H1 (cell line): ENCODE data around the gene PLEKHG4. TPM values are rescaled to one million over a fixed set of nuclear protein-coding genes. Genes with fewer than 3 reads are reported as not detected.

Source experiments
- CTCF ChIA-PET: fragments of 300-600 bp; sonication (Branson Sonifier 250); formaldehyde crosslinking; loops from one replicate; lab custom pipeline; 2021; ENCODE audit not compliant: partially characterized antibody; lab: Charles Lee
- POLR2A ChIA-PET: fragments of 300-600 bp; sonication (Branson Sonifier 250); formaldehyde crosslinking; loops from one replicate; lab custom pipeline; 2021; ENCODE audit warnings: inconsistent platforms; ENCODE audit not compliant: partially characterized antibody; lab: Charles Lee
- DNase-seq, 2 experiments: peaks; one replicate each; pipeline versions ENCODE4 v3.0.0 to v3.0.0-alpha.2; 2010 to 2022; ENCODE audit warnings: low spot score in 2 of 2, low read depth in 1 of 2, mixed read lengths in 1 of 2
- FAIRE-seq: peaks from 2 replicates; lab custom pipeline; 2011; peaks lifted over from hg19 to GRCh38; lab: Jason Lieb, UNC
- H2AFZ ChIP-seq: 2 replicates; pipeline ENCODE4 v1.8.1; 2012; ENCODE audit warnings: low read length, inconsistent platforms
- H2AK5ac ChIP-seq: 2 replicates; pipeline ENCODE4 v1.6.1; 2013; ENCODE audit warnings: low read depth, low read length
- H2BK120ac ChIP-seq: replicated peaks from 2 replicates; pipeline ENCODE3; 2013; ENCODE audit warnings: low read depth, low read length, inconsistent platforms
- H2BK12ac ChIP-seq: 2 replicates; pipeline ENCODE4 v1.6.1; 2013; ENCODE audit warnings: low read depth, low read length
- H2BK15ac ChIP-seq: 2 replicates; pipeline ENCODE4 v1.6.1; 2013; ENCODE audit warnings: low read length
- H2BK20ac ChIP-seq: 2 replicates; pipeline ENCODE4 v1.6.1; 2013; ENCODE audit warnings: low read length
- H2BK5ac ChIP-seq: 2 replicates; pipeline ENCODE4 v1.6.1; 2013; ENCODE audit warnings: low read depth, low read length
- H3K14ac ChIP-seq: 2 replicates; pipeline ENCODE4 v1.6.1; 2013; ENCODE audit warnings: inconsistent platforms; ENCODE audit not compliant: insufficient read length
- H3K18ac ChIP-seq: 2 replicates; pipeline ENCODE4 v1.6.1; 2013; ENCODE audit warnings: low read length; ENCODE audit errors: extremely low read depth
- H3K23ac ChIP-seq: 2 replicates; pipeline ENCODE4 v1.6.1; 2013; ENCODE audit warnings: inconsistent platforms; ENCODE audit not compliant: insufficient read length
- H3K23me2 ChIP-seq: 2 replicates; pipeline ENCODE4 v1.6.1; 2013; ENCODE audit warnings: low read depth, low read length
- H3K27ac ChIP-seq: 2 replicates; pipeline ENCODE4 v1.6.1; 2011; ENCODE audit warnings: low read depth, low read length, inconsistent platforms
- H3K27me3 ChIP-seq, 4 experiments: replicated peaks in 1 of 4; 1 replicate in 1 of 4; 2 replicates in 3 of 4; pipeline versions ENCODE4 v1.6.1 to v1.8.1; 2011 to 2013; ENCODE audit warnings: low read length in 3 of 4, mild to moderate bottlenecking in 3 of 4, inconsistent platforms in 2 of 4, mixed read lengths in 2 of 4, moderate library complexity in 1 of 4; ENCODE audit not compliant: control insufficient read depth in 3 of 4, insufficient read depth in 3 of 4; ENCODE audit errors: extremely low read depth in 1 of 4
- H3K36me3 ChIP-seq, 4 experiments: 2 replicates each; pipeline versions ENCODE4 v1.6.1 to v1.8.1; 2011 to 2013; ENCODE audit warnings: mild to moderate bottlenecking in 4 of 4, low read length in 3 of 4, moderate library complexity in 2 of 4, control low read depth in 1 of 4, inconsistent platforms in 1 of 4; ENCODE audit not compliant: insufficient read depth in 4 of 4, control insufficient read depth in 2 of 4
- H3K4ac ChIP-seq: replicated peaks from 2 replicates; pipeline ENCODE3; 2013; ENCODE audit warnings: low read length, low read depth, mixed read lengths, inconsistent platforms; ENCODE audit not compliant: insufficient read length
- H3K4me1 ChIP-seq, 4 experiments: replicated peaks in 1 of 4; 1 replicate in 1 of 4; 2 replicates in 3 of 4; pipeline versions ENCODE4 v1.6.1 to v1.8.1; 2011 to 2013; ENCODE audit warnings: low read length in 3 of 4, inconsistent platforms in 2 of 4, mixed read lengths in 1 of 4; ENCODE audit not compliant: insufficient read depth in 4 of 4, control insufficient read depth in 3 of 4
- H3K4me2 ChIP-seq, 2 experiments: 2 replicates each; pipeline versions ENCODE4 v1.6.1 to v1.8.1; 2011 to 2013; ENCODE audit warnings: low read depth in 2 of 2, low read length in 2 of 2, control low read depth in 1 of 2, inconsistent platforms in 1 of 2, mild to moderate bottlenecking in 1 of 2; ENCODE audit not compliant: insufficient read depth in 1 of 2
- H3K4me3 ChIP-seq, 4 experiments: fragments of 200-600, 300-600 bp in 1 of 4; sonication (generic), shearing (Covaris generic), sonication (Bioruptor Twin) in 1 of 4; 2 replicates each; pipeline versions ENCODE4 v1.5.1 to v1.8.1; 2011 to 2016; ENCODE audit warnings: low read length in 4 of 4, low read depth in 3 of 4, control low read depth in 2 of 4, inconsistent platforms in 2 of 4, mild to moderate bottlenecking in 2 of 4, mixed read lengths in 1 of 4, moderate library complexity in 1 of 4; ENCODE audit not compliant: insufficient read depth in 2 of 4; ENCODE audit errors: extremely low read depth in 1 of 4
- H3K56ac ChIP-seq: replicated peaks from 2 replicates; pipeline ENCODE3; 2013; ENCODE audit warnings: low read depth, mild to moderate bottlenecking, mixed read lengths, low read length, inconsistent platforms; ENCODE audit not compliant: insufficient read length
- H3K79me1 ChIP-seq: 2 replicates; pipeline ENCODE4 v1.6.1; 2013; ENCODE audit warnings: low read depth, low read length, control low read depth
- H3K79me2 ChIP-seq, 2 experiments: 2 replicates each; pipeline versions ENCODE4 v1.6.1 to v1.8.1; 2012 to 2013; ENCODE audit warnings: low read length in 2 of 2, mild to moderate bottlenecking in 2 of 2, inconsistent platforms in 1 of 2; ENCODE audit not compliant: insufficient read depth in 2 of 2, control insufficient read depth in 1 of 2
- H3K9ac ChIP-seq, 4 experiments: replicated peaks in 1 of 4; 1 replicate in 1 of 4; 2 replicates in 3 of 4; pipeline versions ENCODE4 v1.6.1 to v1.8.1; 2011 to 2013; ENCODE audit warnings: low read depth in 3 of 4, low read length in 3 of 4, control low read depth in 2 of 4, mild to moderate bottlenecking in 2 of 4, moderate library complexity in 2 of 4, inconsistent platforms in 1 of 4; ENCODE audit errors: extremely low read depth in 1 of 4
- H3K9me3 ChIP-seq, 2 experiments: 2 replicates each; pipeline versions ENCODE4 v1.6.1 to v1.8.1; 2012 to 2013; ENCODE audit warnings: mild to moderate bottlenecking in 2 of 2, moderate library complexity in 2 of 2, control low read depth in 1 of 2, inconsistent platforms in 1 of 2, low read depth in 1 of 2, low read length in 1 of 2, mixed read lengths in 1 of 2; ENCODE audit not compliant: insufficient read depth in 2 of 2
- H4K20me1 ChIP-seq, 2 experiments: replicated peaks in 1 of 2; 2 replicates each; pipeline versions ENCODE3 to v1.8.1; 2011 to 2013; ENCODE audit warnings: inconsistent platforms in 2 of 2, low read length in 2 of 2, mild to moderate bottlenecking in 1 of 2; ENCODE audit not compliant: insufficient read depth in 2 of 2, control insufficient read depth in 1 of 2
- H4K5ac ChIP-seq: 2 replicates; pipeline ENCODE4 v1.6.1; 2013; ENCODE audit warnings: low read length, low read depth, mixed read lengths, inconsistent platforms; ENCODE audit not compliant: insufficient read length
- H4K8ac ChIP-seq: 2 replicates; pipeline ENCODE4 v1.8.0; 2013; ENCODE audit warnings: mild to moderate bottlenecking, moderate library complexity, low read length, inconsistent platforms; ENCODE audit not compliant: insufficient read depth; ENCODE audit errors: extremely low read depth
- H4K91ac ChIP-seq: replicated peaks from 2 replicates; pipeline ENCODE3; 2013; ENCODE audit warnings: low read length, mixed read lengths, inconsistent platforms; ENCODE audit not compliant: insufficient read length
- CREB1 ChIP-seq: IDR thresholded peaks from 2 replicates; pipeline ENCODE4 v1.6.1; 2012; ENCODE audit warnings: inconsistent platforms
- CTBP2 ChIP-seq: IDR thresholded peaks from 2 replicates; pipeline ENCODE4 v1.7.0; 2011; ENCODE audit warnings: borderline replicate concordance, mild to moderate bottlenecking, moderate library complexity, mixed read lengths, low read length; ENCODE audit not compliant: insufficient read depth, insufficient read length
- JUN ChIP-seq: IDR thresholded peaks from 2 replicates; pipeline ENCODE4 v1.6.1; 2011; ENCODE audit warnings: low read depth, mild to moderate bottlenecking, improper control_type of control experiment, low read length
- KDM5A ChIP-seq: fragments of 200-600 bp; IDR thresholded peaks from 2 replicates; pipeline ENCODE4 v1.7.1; 2012; ENCODE audit warnings: mild to moderate bottlenecking, low read length, inconsistent platforms, mixed read lengths
- NRF1 ChIP-seq: IDR thresholded peaks from 2 replicates; pipeline ENCODE4 v1.6.1; 2011; ENCODE audit warnings: mild to moderate bottlenecking, low read depth, low read length, improper control_type of control experiment
- POLR2AphosphoS5 ChIP-seq: IDR thresholded peaks from 2 replicates; pipeline ENCODE4 v1.6.1; 2011; ENCODE audit warnings: low read depth, low read length
- RAD21 ChIP-seq, 2 experiments: IDR thresholded peaks in 1 of 2; conservative IDR thresholded peaks in 1 of 2; 2 replicates each; pipeline ENCODE4 v1.6.1; 2011; ENCODE audit warnings: low read depth in 2 of 2, low read length in 2 of 2, improper control_type of control experiment in 1 of 2, inconsistent platforms in 1 of 2, mild to moderate bottlenecking in 1 of 2, moderate library complexity in 1 of 2
- RFX5 ChIP-seq: IDR thresholded peaks from 2 replicates; pipeline ENCODE4 v1.6.1; 2011; ENCODE audit warnings: low read depth, low read length, improper control_type of control experiment, borderline replicate concordance
- RNF2 ChIP-seq: fragments of 200-900, 300-1000 bp; sonication (generic); IDR thresholded peaks from 2 replicates; pipeline ENCODE4 v1.7.1; 2016; ENCODE audit warnings: borderline replicate concordance, low read depth, mild to moderate bottlenecking, antibody characterized with exemption, low read length; ENCODE audit not compliant: poor library complexity, severe bottlenecking; ENCODE audit errors: missing control alignments
- SIX5 ChIP-seq: IDR thresholded peaks from 2 replicates; pipeline ENCODE4 v1.6.1; 2011; ENCODE audit warnings: mild to moderate bottlenecking, low read depth, low read length
- SRF ChIP-seq: IDR thresholded peaks from 2 replicates; pipeline ENCODE4 v1.6.1; 2011; ENCODE audit warnings: mild to moderate bottlenecking, low read depth, low read length, moderate library complexity
- WGBS, 2 experiments: shearing (Covaris generic) in 1 of 2; methylation state at CpG; one replicate each; pipeline versions ENCODE4 v1.1.6 to v1.1.7; 2013 to 2015; ENCODE audit warnings: low lambda C conversion rate in 2 of 2, mixed read lengths in 2 of 2, inconsistent platforms in 1 of 2, low coverage in 1 of 2, missing lambda C conversion rate in 1 of 2; ENCODE audit not compliant: insufficient replicate concordance in 2 of 2, insufficient coverage in 1 of 2, insufficient read length in 1 of 2; ENCODE audit errors: extremely low coverage in 1 of 2, missing lambda C conversion rate in 1 of 2; 5-methylcytosine and 5-hydroxymethylcytosine counted together
- polyA plus RNA-seq, 7 experiments: library from polyadenylated mRNA; depleted of rRNA in 3 of 7; stranded (reverse) in 5 of 7; unstranded in 2 of 7; fragments of >200 nt in 5 of 7; fragments of 200-250 nt in 2 of 7; gene quantifications; 1 replicate in 5 of 7; 2 replicates in 1 of 7; 4 replicates in 1 of 7; pipeline versions ENCODE4 v1.2.1 to v1.2.3, GENCODE V29; 2011 to 2013; ENCODE audit warnings: missing spikeins in 2 of 7, mixed read lengths in 2 of 7
- total RNA-seq: library from RNA; stranded (reverse); fragmentation: NEBNext Ultra II Directional; extraction: Animal tissue kit (Norgen Biotek cat#: 25700); gene quantifications from 2 replicates; pipeline ENCODE4 v1.2.1, GENCODE V29; 2021
- TF ChIP-seq, protein P1 (sequence below): IDR thresholded peaks from 2 replicates; pipeline ENCODE4 v1.6.1; 2011; ENCODE audit warnings: low read depth, mild to moderate bottlenecking, low read length; ENCODE audit not compliant: insufficient read depth
- TF ChIP-seq, protein P2 (sequence below): IDR thresholded peaks from 2 replicates; pipeline ENCODE4 v1.6.1; 2012; ENCODE audit warnings: inconsistent platforms

PLEKHG4 gene
- total and polyA plus RNA-seq, 2 of the 8 experiments (the other 6 are each of a cell fraction or from before 2014, with no cell fraction given): 7.7 to 11.1 TPM

DNA sequence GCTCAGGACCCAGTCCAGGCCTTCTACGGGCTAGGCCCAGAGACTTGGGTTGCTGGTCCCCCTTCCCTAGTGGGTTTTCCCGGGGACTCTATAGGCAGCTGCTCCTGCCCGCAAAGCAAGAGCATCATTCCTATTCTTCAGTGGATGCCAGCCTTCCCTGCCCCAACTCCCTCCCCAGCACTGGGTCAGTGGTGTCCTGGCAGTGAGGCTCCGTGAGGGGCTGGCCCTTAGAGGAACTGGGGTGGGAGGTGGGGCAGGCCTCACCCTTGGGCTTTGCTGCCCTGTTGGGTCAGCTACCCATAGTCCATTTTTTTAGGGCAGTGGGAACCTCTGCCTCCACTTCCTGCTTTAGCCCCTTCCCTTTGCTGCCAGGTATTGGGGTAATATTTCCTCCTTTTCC is 7.9 kb upstream of the PLEKHG4 start:
- H4K5ac ChIP-seq: no peak overlapping the region
- no peak overlapping the region for H2BK20ac ChIP-seq
- ChIA-PET POLR2A (interaction anchor here (1.2 to 2.4 kb wide), 4 partner anchors 11 to 82 kb away, joined by 3 to 8 read pairs (median 6); partner anchors contain the start of genes EXOC3L1 and SLC9A5), CTCF (interaction anchor here (0.7 to 14.4 kb wide), 5 partner anchors 11 to 121 kb away, joined by 3 to 217 read pairs (median 6); partner anchors contain the start of gene TPPP3)
- no peaks in the 10 kb centered on the region for H3K9me3 ChIP-seq
- no peaks in the 10 kb centered on the region for H3K23me2 ChIP-seq
- H3K36me3 ChIP-seq: no peaks in the 10 kb centered on the region; a peak in 1 of 8 replicates
- no peak overlapping the region for H3K27ac ChIP-seq
- FAIRE-seq (no peak), DNase-seq (no peak)
- no peak overlapping the region for H2BK5ac ChIP-seq
- no peak overlapping the region for H3K4me2 ChIP-seq
- H3K14ac ChIP-seq: no peak overlapping the region
- no peak overlapping the region for H2BK12ac ChIP-seq
- H2BK15ac ChIP-seq: no peak overlapping the region
- no peak overlapping the region for H3K4ac ChIP-seq
- H2AFZ ChIP-seq: no peak overlapping the region
- H4K20me1 ChIP-seq: peaks cover 0 to 4% of the 10 kb centered on the region in 2 experiments
- H4K91ac ChIP-seq: no peak overlapping the region
- 93% methylated on average over 4 of the region's 4 CpGs; no CpG with 5 or more reads in 1 of the 2 experiments for WGBS, 2 experiments
- no peak overlapping the region for H3K9ac ChIP-seq
- no peak overlapping the region for H3K18ac ChIP-seq
- no peak overlapping the region for H2BK120ac ChIP-seq
- no peak overlapping the region for H2AK5ac ChIP-seq
- H3K79me2 ChIP-seq: no peaks in the 10 kb centered on the region
- H3K56ac ChIP-seq: no peak overlapping the region
- no peak overlapping the region for H3K4me3 ChIP-seq
- H4K8ac ChIP-seq: no peak overlapping the region
- H3K23ac ChIP-seq: no peak overlapping the region
- no peaks in the 10 kb centered on the region for H3K79me1 ChIP-seq
- H3K4me1 ChIP-seq: no peaks in the 10 kb centered on the region
- no peaks in the 10 kb centered on the region for H3K27me3 ChIP-seq
- TF ChIP-seq, protein P1, sequence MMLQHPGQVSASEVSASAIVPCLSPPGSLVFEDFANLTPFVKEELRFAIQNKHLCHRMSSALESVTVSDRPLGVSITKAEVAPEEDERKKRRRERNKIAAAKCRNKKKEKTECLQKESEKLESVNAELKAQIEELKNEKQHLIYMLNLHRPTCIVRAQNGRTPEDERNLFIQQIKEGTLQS: no peak
- no peak for TF ChIP-seq KDM5A
- no peak for TF ChIP-seq RNF2
- no peak for TF ChIP-seq JUN
- TF ChIP-seq RFX5: no peak
- no peak for TF ChIP-seq CTBP2
- TF ChIP-seq, protein P2, sequence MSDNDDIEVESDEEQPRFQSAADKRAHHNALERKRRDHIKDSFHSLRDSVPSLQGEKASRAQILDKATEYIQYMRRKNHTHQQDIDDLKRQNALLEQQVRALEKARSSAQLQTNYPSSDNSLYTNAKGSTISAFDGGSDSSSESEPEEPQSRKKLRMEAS: no peak
- TF ChIP-seq CREB1: no peak
- no peak for TF ChIP-seq SIX5
- no peak for TF ChIP-seq SRF
- no peak for TF ChIP-seq POLR2AphosphoS5
- TF ChIP-seq NRF1: no peak
- TF ChIP-seq RAD21 (IDR thresholded peaks at IDR 0.05 in 1 of 2, conservative IDR thresholded peaks at IDR 0.05 in 1 of 2; ENCODE audit: low read depth in 2 of 2, low read length in 2 of 2): no peak
